Right lobe of liver (tissue), 6 donors: ENCODE measurements around the gene GNAZ. TPM values are rescaled to one million over a fixed set of nuclear protein-coding genes. Genes with fewer than 3 reads are reported as not detected.
"Not testable (repeated sequence)": the region's sequence is repeated elsewhere in the genome, so short reads cannot be mapped to it uniquely, and the experiment has no call there.

Experiments used
- ATAC-seq, 4 donors: fragments of 200-7000 bp; cut with Tn5 transposase; one replicate each; pipeline ENCODE4 v1.9.1; 2020; ENCODE audit warnings: mild to moderate bottlenecking in 4 of 4, moderate library complexity in 4 of 4
- DNase-seq, 3 donors: peaks; one replicate each; pipeline ENCODE4 v3.0.0-alpha.2; 2020
- H3K27ac ChIP-seq, 3 donors: fragments of 200-600 bp; one replicate each; pipeline ENCODE4 v1.8.0; 2022
- H3K27me3 ChIP-seq, 2 donors: fragments of 200-600 bp; one replicate each; pipeline ENCODE4 v1.8.0; 2022
- H3K36me3 ChIP-seq, 4 donors: fragments of 200-600 bp; sonication (generic) in 1 of 4; one replicate each; pipeline versions ENCODE4 v1.5.1 to v1.8.0; 2017 to 2022; ENCODE audit warnings: control low read depth in 1 of 4
- H3K4me1 ChIP-seq, 4 donors: fragments of 200-600 bp; sonication (generic) in 1 of 4; one replicate each; pipeline versions ENCODE4 v1.5.1 to v1.8.0; 2017 to 2022; ENCODE audit warnings: control low read depth in 1 of 4
- H3K4me3 ChIP-seq, 3 donors: fragments of 200-600 bp; one replicate each; pipeline ENCODE4 v1.8.0; 2022
- H3K9me3 ChIP-seq, 4 donors: fragments of 200-600 bp; sonication (generic) in 1 of 4; one replicate each; pipeline versions ENCODE4 v1.5.1 to v1.8.0; 2017 to 2022; ENCODE audit warnings: control low read depth in 1 of 4
- POLR2A ChIP-seq: fragments of 450-650 bp; IDR thresholded peaks from one replicate; pipeline ENCODE4 v1.6.1; 2017; ENCODE audit warnings: antibody characterized with exemption, mild to moderate bottlenecking
- WGBS: methylation state at CpG from one replicate; pipeline ENCODE4 v1.1.6; 2018; ENCODE audit warnings: low coverage, low lambda C conversion rate; ENCODE audit not compliant: insufficient coverage; ENCODE audit errors: missing lambda C conversion rate; 5-methylcytosine and 5-hydroxymethylcytosine counted together
- intact Hi-C, 2 donors: fragments of 100-400 bp; cut with DNase I; formaldehyde crosslinking; loops; one replicate each; pipeline versions ENCODE4 v1.11.2 to v1.14.1; 2022
- total RNA-seq, 6 experiments: library from RNA; depleted of rRNA in 2 of 6; stranded (reverse); fragments of >200 nt in 2 of 6; fragmentation: NEBNext Ultra II Directional in 3 of 6; extraction: Animal tissue kit (Norgen Biotek cat#: 25700) in 3 of 6; gene quantifications; one replicate each; pipeline versions ENCODE4 v1.1.0 to v1.2.4, GENCODE V29; 2016 to 2023
- TF ChIP-seq, protein P1 (sequence below), 4 donors: fragments of 200-600 bp in 3 of 4; fragments of 450-650 bp in 1 of 4; IDR thresholded peaks; one replicate each; pipeline versions ENCODE4 v1.5.1 to v1.8.0; 2016 to 2022; ENCODE audit warnings: antibody characterized with exemption in 4 of 4, mild to moderate bottlenecking in 2 of 4
- donor health status: DM: no; HTN: yes; CAD: no.
- donor health status: DM: no; HTN: no; CAD: no.
- donor health status: DM: no; HTN: no; CAD: no.
- donor health status: DM: no; HTN: yes; CAD: no.
- donor health status: DM: no; HTN: yes; CAD: no.

The GNAZ gene
- total RNA-seq, 6 experiments from 2014 or later = 0.15 to 1.5 (median 0.53) TPM

GRCh38 chr22:23044570-23044969, 25.7 kb upstream of the GNAZ start:
- 20% methylated on average over 1 of the region's 1 CpG for WGBS
- Histone ChIP-seq H3K9me3 (no peaks in the 10 kb centered on the region), H3K27me3 (no peaks in the 10 kb centered on the region), H3K4me1 (no peaks in the 10 kb centered on the region), H3K4me3 (no peak overlapping the region), H3K27ac (no peak overlapping the region), H3K36me3 (no peaks in the 10 kb centered on the region)
- intact Hi-C loops = no loop called here
- no peak for TF ChIP-seq POLR2A
- TF ChIP-seq, protein P1, sequence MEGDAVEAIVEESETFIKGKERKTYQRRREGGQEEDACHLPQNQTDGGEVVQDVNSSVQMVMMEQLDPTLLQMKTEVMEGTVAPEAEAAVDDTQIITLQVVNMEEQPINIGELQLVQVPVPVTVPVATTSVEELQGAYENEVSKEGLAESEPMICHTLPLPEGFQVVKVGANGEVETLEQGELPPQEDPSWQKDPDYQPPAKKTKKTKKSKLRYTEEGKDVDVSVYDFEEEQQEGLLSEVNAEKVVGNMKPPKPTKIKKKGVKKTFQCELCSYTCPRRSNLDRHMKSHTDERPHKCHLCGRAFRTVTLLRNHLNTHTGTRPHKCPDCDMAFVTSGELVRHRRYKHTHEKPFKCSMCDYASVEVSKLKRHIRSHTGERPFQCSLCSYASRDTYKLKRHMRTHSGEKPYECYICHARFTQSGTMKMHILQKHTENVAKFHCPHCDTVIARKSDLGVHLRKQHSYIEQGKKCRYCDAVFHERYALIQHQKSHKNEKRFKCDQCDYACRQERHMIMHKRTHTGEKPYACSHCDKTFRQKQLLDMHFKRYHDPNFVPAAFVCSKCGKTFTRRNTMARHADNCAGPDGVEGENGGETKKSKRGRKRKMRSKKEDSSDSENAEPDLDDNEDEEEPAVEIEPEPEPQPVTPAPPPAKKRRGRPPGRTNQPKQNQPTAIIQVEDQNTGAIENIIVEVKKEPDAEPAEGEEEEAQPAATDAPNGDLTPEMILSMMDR (IDR thresholded peaks at IDR 0.05) = no peak
- ATAC-seq (no peak), DNase-seq (no peak)

DNA sequence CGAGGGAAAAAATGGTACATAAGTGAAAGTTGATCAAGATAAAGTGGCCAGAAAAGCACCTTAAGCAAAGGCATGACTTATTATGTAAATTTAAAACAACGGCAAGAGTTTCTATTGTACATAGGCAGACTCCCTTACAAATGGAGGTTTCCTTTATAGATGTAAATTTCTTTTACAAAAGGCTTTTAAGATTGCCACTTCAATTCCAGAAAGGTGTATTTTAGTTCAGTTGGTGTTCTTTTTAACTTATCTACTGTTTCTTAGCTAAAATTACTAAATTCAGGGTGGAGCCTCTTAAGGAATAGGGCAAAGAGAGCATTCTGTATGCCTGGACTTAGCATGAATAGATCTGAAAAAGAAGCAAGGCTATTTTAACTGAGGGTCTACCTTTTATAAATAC, 24.9 kb upstream of the GNAZ start:
- Histone ChIP-seq H3K9me3 (no peaks in the 10 kb centered on the region), H3K4me3 (no peak overlapping the region), H3K27ac (no peak overlapping the region), H3K36me3 (no peaks in the 10 kb centered on the region), H3K4me1 (no peaks in the 10 kb centered on the region), H3K27me3 (no peaks in the 10 kb centered on the region)
- ATAC-seq (no peak), DNase-seq (no peak)
- intact Hi-C loops = no loop called here
- WGBS = 44% methylated on average over 2 of the region's 2 CpGs
- no peak for TF ChIP-seq POLR2A
- TF ChIP-seq, protein P1 (IDR thresholded peaks at IDR 0.05) = no peak

DNA sequence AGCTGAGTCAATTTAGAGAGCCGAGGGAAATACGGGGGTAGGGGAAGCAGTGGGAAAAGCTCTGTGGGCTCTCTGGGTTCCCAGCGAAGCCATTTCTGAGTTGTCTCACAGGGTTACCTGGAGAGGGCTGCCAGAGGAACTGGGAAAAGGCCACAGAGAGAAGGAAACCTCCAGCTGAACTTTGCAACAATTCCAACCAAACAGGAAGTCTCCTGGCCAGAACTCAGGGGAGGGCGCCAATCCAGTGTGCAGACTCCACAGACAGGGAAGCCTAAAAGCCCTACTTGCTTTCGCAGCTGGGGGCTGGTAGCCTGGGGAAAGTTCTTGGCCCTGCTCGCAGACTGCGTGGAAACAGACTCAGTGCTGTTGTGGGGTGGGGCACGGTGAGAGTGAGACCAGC, 23.1 kb upstream of the GNAZ start:
- intact Hi-C loops = no loop called here
- ATAC-seq (no peak), DNase-seq (no peak)
- H3K4me3 ChIP-seq = no peak overlapping the region
- no peak overlapping the region for H3K27ac ChIP-seq
- H3K36me3 ChIP-seq = no peaks in the 10 kb centered on the region
- WGBS = 64% methylated on average over 3 of the region's 8 CpGs
- no peaks in the 10 kb centered on the region for H3K4me1 ChIP-seq
- no peak for TF ChIP-seq POLR2A
- TF ChIP-seq, protein P1 (IDR thresholded peaks at IDR 0.05) = no peak
- H3K9me3 ChIP-seq = no peaks in the 10 kb centered on the region
- H3K27me3 ChIP-seq = no peaks in the 10 kb centered on the region

GRCh38 chr22:23047742-23048141, 22.6 kb upstream of the GNAZ start:
- no peak for TF ChIP-seq POLR2A
- TF ChIP-seq, protein P1 (IDR thresholded peaks at IDR 0.05) = no peak
- Histone ChIP-seq H3K9me3 (no peaks in the 10 kb centered on the region), H3K4me1 (no peaks in the 10 kb centered on the region), H3K27ac (no peak overlapping the region), H3K4me3 (no peak overlapping the region), H3K27me3 (no peaks in the 10 kb centered on the region), H3K36me3 (no peaks in the 10 kb centered on the region)
- ATAC-seq = no peak
- intact Hi-C loops = no loop called here
- 73% methylated on average over 2 of the region's 6 CpGs for WGBS
- DNase-seq = no peak

- H3K9me3 ChIP-seq, ATAC-seq, H3K27ac ChIP-seq, H3K27me3 ChIP-seq, H3K36me3 ChIP-seq, H3K4me3 ChIP-seq, H3K4me1 ChIP-seq, DNase-seq, intact Hi-C loops: not testable (repeated sequence)
- WGBS = 56% methylated on average over 1 of the region's 1 CpG
These were observed 19.8 kb upstream of the GNAZ start for GRCh38 chr22:23050546-23050945.
